GM12872 (cell line): ENCODE results near the gene RAB38.

Source experiments
- TF ChIP-seq, protein P1 (sequence below): IDR thresholded peaks from 3 replicates; pipeline ENCODE4 v1.5.1; 2011; ENCODE audit warnings: low read depth, mild to moderate bottlenecking, low read length, moderate library complexity; ENCODE audit not compliant: insufficient read depth

Gene RAB38

DNA sequence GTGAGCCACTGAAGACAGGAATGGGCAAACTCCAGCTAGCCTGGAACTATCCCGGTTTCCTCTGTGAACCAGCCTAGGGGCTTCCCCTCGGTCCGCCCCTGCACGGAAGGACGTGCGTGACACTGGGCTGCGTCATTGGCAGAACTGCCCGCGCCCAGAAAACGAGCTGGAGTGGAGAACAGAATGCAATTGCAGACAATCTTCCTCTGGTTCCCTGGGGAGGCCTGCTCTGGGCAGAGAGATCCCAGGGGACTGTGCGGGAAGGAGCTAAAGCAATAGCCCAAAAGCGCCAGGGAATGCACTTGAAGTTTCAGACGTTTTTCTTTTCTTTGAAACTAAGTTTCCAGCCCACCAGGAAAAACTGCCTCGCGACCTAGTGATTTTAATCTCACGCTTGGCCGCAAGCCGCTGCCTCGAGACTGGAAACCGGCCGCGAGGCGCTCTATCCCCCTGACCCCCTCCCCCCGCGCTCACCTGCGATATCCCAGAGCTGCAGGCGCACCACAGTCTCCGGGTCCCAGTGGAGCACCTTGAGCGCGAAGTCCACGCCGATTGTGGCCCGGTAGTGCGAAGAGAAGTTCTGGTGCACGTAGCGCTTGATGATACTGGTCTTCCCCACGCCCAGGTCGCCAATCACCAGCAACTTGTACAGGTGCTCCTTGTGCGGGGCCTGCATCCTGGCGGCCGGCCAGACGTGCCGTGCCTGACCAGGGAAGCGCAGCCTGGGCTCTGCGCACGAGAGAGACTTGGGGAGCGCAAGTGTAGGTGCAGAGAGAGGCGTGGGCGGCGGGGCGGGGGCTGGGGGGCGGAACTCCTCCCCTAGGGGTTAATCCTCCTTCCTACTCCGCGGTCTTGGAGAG, at the start of gene RAB38:
RAB38 (minus strand) TSS at position 735 of the 860 bp plus-strand sequence; CDS start at position 676, 59 bp downstream.
- TF ChIP-seq, protein P1, sequence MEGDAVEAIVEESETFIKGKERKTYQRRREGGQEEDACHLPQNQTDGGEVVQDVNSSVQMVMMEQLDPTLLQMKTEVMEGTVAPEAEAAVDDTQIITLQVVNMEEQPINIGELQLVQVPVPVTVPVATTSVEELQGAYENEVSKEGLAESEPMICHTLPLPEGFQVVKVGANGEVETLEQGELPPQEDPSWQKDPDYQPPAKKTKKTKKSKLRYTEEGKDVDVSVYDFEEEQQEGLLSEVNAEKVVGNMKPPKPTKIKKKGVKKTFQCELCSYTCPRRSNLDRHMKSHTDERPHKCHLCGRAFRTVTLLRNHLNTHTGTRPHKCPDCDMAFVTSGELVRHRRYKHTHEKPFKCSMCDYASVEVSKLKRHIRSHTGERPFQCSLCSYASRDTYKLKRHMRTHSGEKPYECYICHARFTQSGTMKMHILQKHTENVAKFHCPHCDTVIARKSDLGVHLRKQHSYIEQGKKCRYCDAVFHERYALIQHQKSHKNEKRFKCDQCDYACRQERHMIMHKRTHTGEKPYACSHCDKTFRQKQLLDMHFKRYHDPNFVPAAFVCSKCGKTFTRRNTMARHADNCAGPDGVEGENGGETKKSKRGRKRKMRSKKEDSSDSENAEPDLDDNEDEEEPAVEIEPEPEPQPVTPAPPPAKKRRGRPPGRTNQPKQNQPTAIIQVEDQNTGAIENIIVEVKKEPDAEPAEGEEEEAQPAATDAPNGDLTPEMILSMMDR: no peak

DNA sequence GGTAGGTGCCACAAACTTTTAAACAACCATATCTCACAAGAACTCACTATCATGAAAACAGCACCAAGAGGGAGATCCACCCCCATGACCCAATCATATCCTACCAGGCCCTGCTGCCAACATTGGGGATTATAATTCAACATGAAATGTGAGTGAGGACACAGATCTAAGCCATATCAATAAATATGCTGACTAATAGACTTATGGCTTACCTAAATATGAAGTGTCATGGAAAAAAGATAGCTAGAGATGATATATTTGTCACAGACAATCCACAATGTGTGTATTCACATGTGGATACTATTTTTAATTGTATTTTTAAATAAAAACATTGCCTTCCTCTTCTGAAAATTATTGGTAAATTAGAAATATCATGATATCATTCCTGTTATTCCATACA, 38.2 kb upstream of the RAB38 start:
- TF ChIP-seq, protein P1: no peak

DNA sequence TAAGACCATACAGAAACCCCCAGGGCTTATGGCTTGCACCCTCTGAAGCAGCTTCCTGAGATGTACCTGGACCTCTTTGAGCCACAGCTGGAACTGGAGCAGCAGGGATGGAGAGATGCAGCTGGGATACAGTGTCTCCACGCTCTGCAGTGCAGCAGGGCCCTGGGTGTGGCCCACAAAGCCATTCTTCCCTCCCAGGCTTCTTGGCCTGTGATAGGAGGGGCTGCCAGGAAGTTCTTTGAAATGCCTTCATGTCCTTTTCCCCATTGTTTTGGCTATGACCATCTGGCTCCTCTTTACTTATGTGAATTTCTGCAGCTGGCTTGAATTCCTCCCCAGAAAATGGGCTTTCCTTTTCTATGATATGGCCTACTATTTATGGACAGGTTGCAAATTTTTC, 37.1 kb upstream of the RAB38 start:
- TF ChIP-seq, protein P1: no peak

DNA sequence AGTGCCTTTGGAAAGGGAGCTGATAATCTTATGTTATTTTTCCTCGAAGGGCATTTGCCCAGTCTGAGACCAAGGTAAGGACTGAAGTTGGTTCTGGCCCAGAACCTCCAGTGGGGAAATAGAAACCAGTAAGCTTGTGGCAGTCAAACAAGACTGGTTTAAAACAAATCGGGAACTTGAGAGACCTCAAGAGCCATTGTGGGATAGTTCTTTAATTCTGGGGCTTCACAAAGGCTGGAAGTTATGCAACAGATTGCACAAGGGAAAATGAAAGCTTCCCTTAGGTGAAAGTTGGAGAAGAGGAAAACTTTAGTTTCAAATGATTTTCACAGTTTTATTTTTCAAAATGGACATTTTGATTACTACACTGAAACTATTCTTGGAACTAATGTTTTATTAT, 33.5 kb upstream of the RAB38 start:
- TF ChIP-seq, protein P1: no peak

DNA sequence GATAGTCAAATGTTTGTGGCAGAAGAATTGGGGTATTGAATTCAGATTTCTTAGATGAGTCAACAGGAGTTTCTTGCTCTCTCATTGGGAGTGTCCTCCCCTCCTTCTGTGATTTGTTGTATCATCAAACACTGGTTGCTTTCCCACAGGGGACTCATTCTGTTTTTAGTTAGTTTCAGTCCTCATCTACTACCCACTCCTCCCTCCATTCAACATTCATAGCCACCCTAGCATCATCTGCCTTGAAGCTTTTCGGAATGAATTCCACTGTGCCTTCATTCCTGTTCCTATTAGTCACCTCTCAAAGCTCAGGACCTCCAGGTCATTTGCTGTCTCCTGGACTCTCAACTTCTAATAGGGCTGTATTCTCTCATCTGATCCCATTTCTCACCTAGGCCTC, 31.5 kb upstream of the RAB38 start:
- TF ChIP-seq, protein P1: no peak

DNA sequence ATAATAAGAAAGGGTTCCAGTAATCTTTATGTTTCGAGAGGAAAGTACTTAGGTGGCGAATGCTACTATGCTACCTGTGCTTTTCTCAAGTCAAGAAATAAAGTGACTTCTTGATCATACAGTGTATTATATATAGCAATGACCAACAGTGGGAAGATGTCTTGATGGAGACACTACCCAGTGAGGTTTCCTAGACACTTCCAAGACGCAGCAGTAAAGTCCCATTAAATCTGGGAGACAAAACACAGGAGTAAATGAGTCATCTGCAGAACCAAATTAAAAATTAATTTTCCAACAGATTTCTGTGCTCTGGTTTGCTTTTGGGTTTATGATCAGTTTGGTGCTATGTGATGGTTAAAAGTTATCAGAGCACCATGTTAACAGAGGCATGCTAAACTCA, 29.1 kb upstream of the RAB38 start:
- TF ChIP-seq, protein P1: no peak

DNA sequence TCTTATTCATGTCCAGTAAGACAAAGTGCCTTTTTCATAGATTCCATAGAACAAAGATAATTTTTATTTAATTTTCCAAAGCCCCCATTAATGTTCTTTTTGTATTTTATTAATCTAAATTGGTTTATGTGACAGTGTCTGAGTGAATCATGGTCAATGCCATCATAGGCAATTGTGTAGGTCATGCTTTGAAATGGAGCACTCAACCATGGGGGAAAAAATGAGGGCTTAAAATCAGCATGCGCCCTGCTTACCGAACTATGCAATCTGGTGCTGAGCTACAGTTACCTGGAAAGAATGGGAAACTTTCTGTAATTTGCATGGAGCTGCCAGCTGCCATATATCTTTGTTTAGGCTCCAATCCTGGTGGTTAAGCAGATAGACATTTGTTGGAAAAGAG, 28.4 kb upstream of the RAB38 start:
- TF ChIP-seq, protein P1: no peak
